ENCODE measurements around the gene FAM50B. TPM values are rescaled to one million over a fixed set of nuclear protein-coding genes. Genes with fewer than 3 reads are reported as not detected.
"Not testable (repeated sequence)": the region's sequence is repeated elsewhere in the genome, so short reads cannot be mapped to it uniquely, and the experiment has no call there.

The FAM50B gene
- polyA plus RNA-seq, 4 donors, result 9.3 to 13.0 (median 11.1) TPM

DNA sequence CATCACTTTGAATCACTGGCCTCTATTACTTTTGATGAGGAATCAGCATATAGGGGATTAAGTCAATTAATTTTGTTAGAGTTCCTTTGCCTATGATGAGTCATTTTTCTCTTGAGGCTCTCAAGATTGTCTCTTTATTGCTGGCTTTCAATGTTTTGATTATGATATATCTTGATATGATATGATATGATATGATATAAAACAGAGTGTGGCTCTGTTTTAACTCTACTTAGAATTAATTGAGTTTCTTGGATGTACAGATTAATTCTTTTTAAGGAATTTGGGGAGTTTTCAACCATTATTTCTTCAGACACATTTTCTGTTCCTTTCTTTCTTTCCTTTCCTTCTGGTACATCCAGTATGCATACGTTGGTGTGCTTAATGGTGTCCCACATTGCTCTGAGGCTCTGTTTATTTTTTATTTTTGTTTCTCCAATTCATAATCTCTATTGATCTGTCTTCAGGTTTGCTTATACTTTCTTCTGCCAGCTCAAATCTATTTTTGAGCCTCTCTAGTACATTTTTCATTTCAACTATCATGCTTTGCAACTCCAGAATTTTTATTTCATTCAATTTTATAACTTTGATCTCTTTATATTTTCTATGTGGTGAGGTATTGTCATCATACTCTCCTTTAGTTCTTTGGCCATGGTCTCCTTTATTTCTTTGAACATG is 10.8 kb downstream of the FAM50B start:
- no peaks in the 10 kb centered on the region for H3K36me3 ChIP-seq (ENCODE audit: control insufficient read depth in 3 of 3, insufficient read depth in 2 of 3, low read depth in 1 of 3, low read length in 3 of 3)
- no peak for FAIRE-seq
- 80 to 86% (median 82%) methylated on average over 1 of the region's 1 CpG for WGBS, 3 donors
- H3K4me3 ChIP-seq (ENCODE audit: low read depth in 1 of 3, low read length in 3 of 3), result no peak overlapping the region
- no peaks in the 10 kb centered on the region for H3K27me3 ChIP-seq (ENCODE audit: control insufficient read depth in 3 of 3, insufficient read depth in 3 of 3, low read length in 3 of 3)
- no peak for DNase-seq
- H3K4me1 ChIP-seq (ENCODE audit: control insufficient read depth in 3 of 3, insufficient read depth in 2 of 3, low read depth in 1 of 3, low read length in 2 of 3), result no peaks in the 10 kb centered on the region
- H3K9me3 ChIP-seq (ENCODE audit: control insufficient read depth in 2 of 2, insufficient read depth in 1 of 2, low read depth in 1 of 2, low read length in 1 of 2), result peaks cover 0 to 20% of the 10 kb centered on the region in 2 donors
- no peak overlapping the region for H3K27ac ChIP-seq (ENCODE audit: low read depth in 1 of 3, low read length in 2 of 3)

DNA sequence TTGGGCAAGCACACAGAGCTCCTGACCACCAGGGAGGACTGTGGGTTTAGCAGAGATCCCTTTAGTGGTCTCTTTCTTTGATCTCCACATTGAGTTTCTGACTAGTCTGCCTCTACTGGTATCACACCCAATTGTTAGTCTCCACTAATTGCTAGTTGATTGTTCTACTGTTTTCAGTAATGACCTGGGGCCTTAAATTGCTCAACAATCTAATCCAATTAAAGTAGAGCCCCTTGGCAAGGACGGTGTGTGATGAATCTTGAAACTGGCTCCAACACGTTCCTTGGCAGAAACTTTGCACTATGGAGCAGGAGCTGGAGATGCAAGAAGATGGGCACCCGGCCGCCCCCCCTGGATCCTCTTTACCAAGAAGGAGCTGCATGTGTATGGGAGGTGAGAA is 12.3 kb downstream of the FAM50B start:
- no peaks in the 10 kb centered on the region for H3K36me3 ChIP-seq (ENCODE audit: control insufficient read depth in 3 of 3, insufficient read depth in 2 of 3, low read depth in 1 of 3, low read length in 3 of 3)
- H3K27me3 ChIP-seq (ENCODE audit: control insufficient read depth in 3 of 3, insufficient read depth in 3 of 3, low read length in 3 of 3), result no peaks in the 10 kb centered on the region
- no peaks in the 10 kb centered on the region for H3K4me1 ChIP-seq (ENCODE audit: control insufficient read depth in 3 of 3, insufficient read depth in 2 of 3, low read depth in 1 of 3, low read length in 2 of 3)
- WGBS, 3 donors, result 73 to 84% (median 81%) methylated on average over 4 of the region's 4 CpGs
- no peak overlapping the region for H3K4me3 ChIP-seq (ENCODE audit: low read depth in 1 of 3, low read length in 3 of 3)
- H3K9me3 ChIP-seq (ENCODE audit: control insufficient read depth in 2 of 2, insufficient read depth in 1 of 2, low read depth in 1 of 2, low read length in 1 of 2), result peaks cover 0 to 26% of the 10 kb centered on the region in 2 donors
- no peak for FAIRE-seq
- DNase-seq, result no peak
- H3K27ac ChIP-seq (ENCODE audit: low read depth in 1 of 3, low read length in 2 of 3), result no peak overlapping the region

DNA sequence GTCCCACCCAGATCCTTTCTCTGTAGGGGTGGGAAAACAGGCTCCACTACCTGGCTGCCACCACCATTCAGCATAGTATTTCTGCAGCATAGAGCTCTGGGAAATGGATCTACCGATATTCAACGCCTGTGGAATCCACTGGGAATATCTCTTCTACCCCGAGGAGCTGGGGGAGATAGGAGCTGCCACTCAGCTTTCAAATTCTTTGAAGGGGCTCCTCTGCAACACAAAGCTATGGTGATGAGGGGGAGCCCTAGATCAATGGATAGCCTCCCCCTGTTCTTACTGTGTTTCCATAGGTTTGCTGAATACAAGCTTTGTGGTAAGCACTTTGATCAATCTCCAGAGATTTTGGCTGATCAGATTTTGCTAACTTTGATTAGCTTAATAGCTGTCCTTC is 12.9 kb downstream of the FAM50B start:
- Histone ChIP-seq H3K27me3 (ENCODE audit: control insufficient read depth in 3 of 3, insufficient read depth in 3 of 3, low read length in 3 of 3) (no peaks in the 10 kb centered on the region), H3K4me1 (ENCODE audit: control insufficient read depth in 3 of 3, insufficient read depth in 2 of 3, low read depth in 1 of 3, low read length in 2 of 3) (no peaks in the 10 kb centered on the region), H3K4me3 (ENCODE audit: low read depth in 1 of 3, low read length in 3 of 3) (no peak overlapping the region), H3K27ac (ENCODE audit: low read depth in 1 of 3, low read length in 2 of 3) (no peak overlapping the region), H3K36me3 (ENCODE audit: control insufficient read depth in 3 of 3, insufficient read depth in 2 of 3, low read depth in 1 of 3, low read length in 3 of 3) (no peaks in the 10 kb centered on the region), H3K9me3 (ENCODE audit: control insufficient read depth in 2 of 2, insufficient read depth in 1 of 2, low read depth in 1 of 2, low read length in 1 of 2) (peaks cover 0 to 26% of the 10 kb centered on the region in 2 donors)
- DNase-seq (no peak), FAIRE-seq (no peak)
- 74 to 84% (median 83%) methylated on average over 3 of the region's 3 CpGs for WGBS, 3 donors

DNA sequence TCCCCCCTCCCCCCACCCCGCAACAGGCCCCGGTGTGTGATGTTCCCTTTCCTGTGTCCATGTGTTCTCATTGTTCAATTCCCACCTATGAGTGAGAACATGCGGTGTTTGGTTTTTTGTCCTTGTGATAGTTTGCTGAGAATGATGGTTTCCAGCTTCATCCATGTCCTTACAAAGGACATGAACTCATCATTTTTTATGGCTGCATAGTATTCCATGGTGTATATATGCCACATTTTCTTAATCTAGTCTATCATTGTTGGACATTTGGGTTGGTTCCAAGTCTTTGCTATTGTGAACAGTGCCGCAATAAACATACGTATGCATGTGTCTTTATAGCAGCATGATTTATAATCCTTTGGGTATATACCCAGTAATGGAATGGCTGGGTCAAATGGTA is 14.1 kb downstream of the FAM50B start:
- not testable (repeated sequence) for H3K36me3 ChIP-seq (ENCODE audit: control insufficient read depth in 3 of 3, insufficient read depth in 2 of 3, low read depth in 1 of 3, low read length in 3 of 3); H3K27ac ChIP-seq (ENCODE audit: low read depth in 1 of 3, low read length in 2 of 3); H3K4me3 ChIP-seq (ENCODE audit: low read depth in 1 of 3, low read length in 3 of 3); FAIRE-seq; DNase-seq; H3K27me3 ChIP-seq (ENCODE audit: control insufficient read depth in 3 of 3, insufficient read depth in 3 of 3, low read length in 3 of 3); H3K4me1 ChIP-seq (ENCODE audit: control insufficient read depth in 3 of 3, insufficient read depth in 2 of 3, low read depth in 1 of 3, low read length in 2 of 3)
- WGBS, 3 donors, result 67 to 93% (median 78%) methylated on average over 2 to 4 of the region's 5 CpGs
- H3K9me3 ChIP-seq (ENCODE audit: control insufficient read depth in 2 of 2, insufficient read depth in 1 of 2, low read depth in 1 of 2, low read length in 1 of 2), result peaks cover 0 to 26% of the 10 kb centered on the region in 2 donors

DNA sequence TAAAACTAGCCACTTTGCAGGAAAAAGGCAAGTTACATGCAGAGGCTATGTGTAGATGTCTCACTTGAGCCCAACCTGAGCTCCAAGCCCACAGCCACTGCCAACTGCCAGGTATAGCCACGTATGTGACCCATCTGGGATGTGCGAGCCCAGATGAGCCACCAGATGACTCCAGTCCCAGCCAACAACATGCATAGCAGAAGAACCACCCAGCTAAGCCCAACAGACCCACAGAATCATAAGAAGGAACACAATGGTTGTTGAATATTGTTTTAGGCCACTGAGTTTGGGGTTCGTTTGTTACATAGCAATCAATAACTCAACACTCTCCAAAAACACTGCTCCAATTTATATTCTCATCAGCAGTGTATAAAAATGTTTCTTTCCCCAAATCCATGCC is 16.3 kb downstream of the FAM50B start:
- peaks cover 2 to 22% (median 4%) of the 10 kb centered on the region in 3 donors for H3K4me1 ChIP-seq (ENCODE audit: control insufficient read depth in 3 of 3, insufficient read depth in 2 of 3, low read depth in 1 of 3, low read length in 2 of 3)
- WGBS, 3 donors, result 87 to 96% (median 89%) methylated on average over 3 of the region's 3 CpGs
- H3K27ac ChIP-seq (ENCODE audit: low read depth in 1 of 3, low read length in 2 of 3), result no peak overlapping the region
- FAIRE-seq (no peak), DNase-seq (no peak)
- no peaks in the 10 kb centered on the region for H3K36me3 ChIP-seq (ENCODE audit: control insufficient read depth in 3 of 3, insufficient read depth in 2 of 3, low read depth in 1 of 3, low read length in 3 of 3)
- peaks cover 0 to 26% of the 10 kb centered on the region in 2 donors for H3K9me3 ChIP-seq (ENCODE audit: control insufficient read depth in 2 of 2, insufficient read depth in 1 of 2, low read depth in 1 of 2, low read length in 1 of 2)
- H3K4me3 ChIP-seq (ENCODE audit: low read depth in 1 of 3, low read length in 3 of 3), result no peak overlapping the region
- no peaks in the 10 kb centered on the region for H3K27me3 ChIP-seq (ENCODE audit: control insufficient read depth in 3 of 3, insufficient read depth in 3 of 3, low read length in 3 of 3)

DNA sequence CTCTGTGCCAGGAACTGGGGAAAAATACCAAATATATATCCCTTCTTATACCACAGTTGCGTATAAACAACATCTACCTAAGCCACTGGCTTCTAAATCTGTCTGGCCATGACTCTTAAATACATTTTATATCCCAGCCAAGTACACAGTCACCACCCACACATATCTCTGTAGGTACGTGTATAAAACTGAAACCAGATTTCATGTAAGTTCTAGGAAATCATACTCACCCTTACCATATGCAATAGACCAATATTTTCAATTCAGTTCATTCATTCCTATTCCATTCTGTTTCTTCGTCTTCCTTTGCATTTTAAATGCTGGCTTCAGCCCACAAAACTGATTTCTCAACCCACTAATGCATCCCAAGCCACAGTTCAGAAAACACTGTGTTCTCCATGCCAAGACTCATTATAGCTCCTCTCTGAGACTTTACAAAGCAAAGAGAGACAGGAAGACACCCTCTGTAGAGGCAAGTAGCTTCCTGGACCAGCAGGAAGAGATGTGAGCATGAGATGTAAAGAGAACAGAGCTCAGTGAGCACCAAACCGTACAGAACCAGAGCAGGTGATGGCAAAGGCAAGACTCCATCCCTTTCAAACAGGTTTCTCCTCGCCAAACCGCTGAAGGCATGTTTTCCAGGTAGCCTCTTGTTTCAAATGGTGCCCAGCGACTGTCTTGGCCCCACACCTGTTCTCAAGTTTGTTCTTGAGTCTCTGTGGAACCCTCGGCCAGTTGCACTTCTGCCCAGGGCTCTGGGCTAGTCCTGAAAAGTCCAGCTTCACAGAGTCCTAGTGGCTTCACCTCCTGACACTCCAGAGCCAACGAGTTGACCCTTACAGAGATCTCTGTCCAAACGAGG is 18.7 kb downstream of the FAM50B start:
- Histone ChIP-seq H3K4me3 (ENCODE audit: low read depth in 1 of 3, low read length in 3 of 3) (no peak overlapping the region), H3K9me3 (ENCODE audit: control insufficient read depth in 2 of 2, insufficient read depth in 1 of 2, low read depth in 1 of 2, low read length in 1 of 2) (peaks cover 0 to 9% of the 10 kb centered on the region in 2 donors), H3K27ac (ENCODE audit: low read depth in 1 of 3, low read length in 2 of 3) (peak overlapping the region in 1 of 3 donors; percentile 91), H3K36me3 (ENCODE audit: control insufficient read depth in 3 of 3, insufficient read depth in 2 of 3, low read depth in 1 of 3, low read length in 3 of 3) (no peaks in the 10 kb centered on the region), H3K27me3 (ENCODE audit: control insufficient read depth in 3 of 3, insufficient read depth in 3 of 3, low read length in 3 of 3) (no peaks in the 10 kb centered on the region), H3K4me1 (ENCODE audit: control insufficient read depth in 3 of 3, insufficient read depth in 2 of 3, low read depth in 1 of 3, low read length in 2 of 3) (peaks cover 8 to 44% (median 14%) of the 10 kb centered on the region in 3 donors)
- FAIRE-seq, result no peak
- peak in 1 of 2 donors; percentile 21 for DNase-seq
- 70 to 79% (median 77%) methylated on average over 10 of the region's 10 CpGs for WGBS, 3 donors

DNA sequence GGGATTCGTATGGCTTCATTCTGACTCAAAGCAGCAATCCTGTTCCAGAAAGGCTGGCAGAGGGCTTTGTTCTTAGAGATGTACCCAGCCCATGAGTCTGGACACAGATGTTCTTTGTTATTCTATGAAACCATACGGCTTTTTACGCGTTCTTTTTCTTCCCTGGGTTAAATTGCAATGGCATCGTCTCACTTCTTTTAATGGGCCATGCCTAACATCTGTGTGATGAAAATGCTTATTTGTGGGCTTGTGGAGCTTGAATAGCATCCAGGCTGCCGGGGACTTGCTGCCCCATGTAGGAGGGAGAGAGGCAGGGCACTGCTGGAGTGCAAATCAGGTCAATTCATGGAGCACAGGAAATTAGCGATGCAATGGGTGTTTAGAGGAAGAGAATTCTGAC is 19.4 kb downstream of the FAM50B start:
- peak overlapping the region in 1 of 3 donors; percentile 91 for H3K27ac ChIP-seq (ENCODE audit: low read depth in 1 of 3, low read length in 2 of 3)
- H3K27me3 ChIP-seq (ENCODE audit: control insufficient read depth in 3 of 3, insufficient read depth in 3 of 3, low read length in 3 of 3), result no peaks in the 10 kb centered on the region
- peaks cover 0 to 9% of the 10 kb centered on the region in 2 donors for H3K9me3 ChIP-seq (ENCODE audit: control insufficient read depth in 2 of 2, insufficient read depth in 1 of 2, low read depth in 1 of 2, low read length in 1 of 2)
- no peak overlapping the region for H3K4me3 ChIP-seq (ENCODE audit: low read depth in 1 of 3, low read length in 3 of 3)
- no peak for DNase-seq
- FAIRE-seq, result no peak
- H3K4me1 ChIP-seq (ENCODE audit: control insufficient read depth in 3 of 3, insufficient read depth in 2 of 3, low read depth in 1 of 3, low read length in 2 of 3), result peaks cover 8 to 51% (median 17%) of the 10 kb centered on the region in 3 donors
- WGBS, 3 donors, result 74 to 87% (median 84%) methylated on average over 7 of the region's 7 CpGs
- H3K36me3 ChIP-seq (ENCODE audit: control insufficient read depth in 3 of 3, insufficient read depth in 2 of 3, low read depth in 1 of 3, low read length in 3 of 3), result no peaks in the 10 kb centered on the region

DNA sequence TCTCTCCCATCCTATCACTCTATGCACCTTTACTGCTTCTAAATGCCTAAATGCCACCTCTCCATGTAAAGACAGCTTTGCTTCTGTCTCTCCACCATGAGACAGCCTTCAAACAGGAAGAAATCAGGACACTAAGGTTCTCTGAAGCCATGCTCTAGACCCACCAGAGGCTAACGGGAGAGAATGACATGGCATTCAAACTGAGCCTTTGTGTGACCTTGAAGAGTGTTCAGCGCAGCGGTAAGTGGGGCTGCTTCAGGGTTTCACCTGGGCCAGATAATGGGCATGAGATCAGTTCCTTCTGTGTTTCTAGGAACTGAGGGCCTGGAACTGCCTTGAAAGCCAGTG is 20.1 kb downstream of the FAM50B start:
- peaks cover 0 to 9% of the 10 kb centered on the region in 2 donors for H3K9me3 ChIP-seq (ENCODE audit: control insufficient read depth in 2 of 2, insufficient read depth in 1 of 2, low read depth in 1 of 2, low read length in 1 of 2)
- H3K27me3 ChIP-seq (ENCODE audit: control insufficient read depth in 3 of 3, insufficient read depth in 3 of 3, low read length in 3 of 3), result no peaks in the 10 kb centered on the region
- peak overlapping the region; percentile 78 to 91 (median 81) for H3K27ac ChIP-seq (ENCODE audit: low read depth in 1 of 3, low read length in 2 of 3)
- 26 to 70% (median 43%) methylated on average over 3 of the region's 3 CpGs for WGBS, 3 donors
- peak overlapping the region in 1 of 3 donors; percentile 16 for H3K4me3 ChIP-seq (ENCODE audit: low read depth in 1 of 3, low read length in 3 of 3)
- FAIRE-seq (no peak), DNase-seq (peak in 1 of 2 donors; percentile 32)
- peaks cover 8 to 58% (median 17%) of the 10 kb centered on the region in 3 donors for H3K4me1 ChIP-seq (ENCODE audit: control insufficient read depth in 3 of 3, insufficient read depth in 2 of 3, low read depth in 1 of 3, low read length in 2 of 3)
- H3K36me3 ChIP-seq (ENCODE audit: control insufficient read depth in 3 of 3, insufficient read depth in 2 of 3, low read depth in 1 of 3, low read length in 3 of 3), result no peaks in the 10 kb centered on the region

All from small intestine (tissue), 7 donors.